ENCODE results near the gene KRTAP2-2.

The KRTAP2-2 gene

GRCh38 chr17:41034346-41034935 lies 20.6 kb downstream of the KRTAP2-2 start, which contains the start of gene KRTAP1-3:
Gene KRTAP1-3 (minus strand): TSS chr17:41034874. CDS start chr17:41034821, 53 bp downstream.
- TF ChIP-seq TCF12 (IDR thresholded peaks at IDR 0.05; ENCODE audit: low read depth), result 0 out of 2 replicates have a peak, but pooled peaks have one; percentile 26

GRCh38 chr17:41029633-41030245 lies 25.3 kb downstream of the KRTAP2-2 start, which contains the start of gene KRTAP1-4:
Gene KRTAP1-4 (minus strand): TSS chr17:41030195. CDS start chr17:41030078, 117 bp downstream.
- no peak for TF ChIP-seq TAF1 (IDR thresholded peaks at IDR 0.05; ENCODE audit: low read depth)
- no peak for TF ChIP-seq NFIC (IDR thresholded peaks at IDR 0.05)
- no peak for TF ChIP-seq TCF12 (IDR thresholded peaks at IDR 0.05; ENCODE audit: low read depth)
- TF ChIP-seq TEAD4 (IDR thresholded peaks at IDR 0.05), result no peak
- TF ChIP-seq EGR1 (IDR thresholded peaks at IDR 0.05), result no peak
- no peak for TF ChIP-seq RAD21 (IDR thresholded peaks at IDR 0.05; ENCODE audit: low read depth)
- no peak for TF ChIP-seq CREB1 (IDR thresholded peaks at IDR 0.05; ENCODE audit: low read depth)
- no peak for TF ChIP-seq REST (IDR thresholded peaks at IDR 0.05; ENCODE audit: low read depth)
- TF ChIP-seq YY1 (IDR thresholded peaks at IDR 0.05; ENCODE audit: low read depth), result no peak
- TF ChIP-seq CEBPB (IDR thresholded peaks at IDR 0.05), result no peak
- no peak for TF ChIP-seq EP300 (IDR thresholded peaks at IDR 0.05; ENCODE audit: borderline replicate concordance)
- no peak for TF ChIP-seq FOXM1 (IDR thresholded peaks at IDR 0.05; ENCODE audit: borderline replicate concordance, low read depth)
- no peak for TF ChIP-seq USF1 (IDR thresholded peaks at IDR 0.05)
- TF ChIP-seq MAX (IDR thresholded peaks at IDR 0.05), result no peak
- no peak for TF ChIP-seq ZBTB7A (IDR thresholded peaks at IDR 0.05; ENCODE audit: low read depth)

GRCh38 chr17:41026715-41027471 lies 28.1 kb downstream of the KRTAP2-2 start, which contains the start of gene KRTAP1-5:
Gene KRTAP1-5 (minus strand): TSS chr17:41027208. CDS start chr17:41027155, 53 bp downstream.
- TF ChIP-seq TEAD4 (IDR thresholded peaks at IDR 0.05) (no peak), REST (IDR thresholded peaks at IDR 0.05; ENCODE audit: low read depth) (no peak), EP300 (IDR thresholded peaks at IDR 0.05; ENCODE audit: borderline replicate concordance) (no peak), NFIC (IDR thresholded peaks at IDR 0.05) (no peak), USF1 (IDR thresholded peaks at IDR 0.05) (no peak), CEBPB (IDR thresholded peaks at IDR 0.05) (no peak), TCF12 (IDR thresholded peaks at IDR 0.05; ENCODE audit: low read depth) (no peak), MAX (IDR thresholded peaks at IDR 0.05) (no peak), ZBTB7A (IDR thresholded peaks at IDR 0.05; ENCODE audit: low read depth) (no peak), YY1 (IDR thresholded peaks at IDR 0.05; ENCODE audit: low read depth) (no peak), EGR1 (IDR thresholded peaks at IDR 0.05) (no peak), CREB1 (IDR thresholded peaks at IDR 0.05; ENCODE audit: low read depth) (no peak), FOXM1 (IDR thresholded peaks at IDR 0.05; ENCODE audit: borderline replicate concordance, low read depth) (no peak), RAD21 (IDR thresholded peaks at IDR 0.05; ENCODE audit: low read depth) (no peak), TAF1 (IDR thresholded peaks at IDR 0.05; ENCODE audit: low read depth) (no peak)

- TF ChIP-seq EGR1 (IDR thresholded peaks at IDR 0.05) (no peak), REST (IDR thresholded peaks at IDR 0.05; ENCODE audit: low read depth) (no peak), TCF12 (IDR thresholded peaks at IDR 0.05; ENCODE audit: low read depth) (no peak), YY1 (IDR thresholded peaks at IDR 0.05; ENCODE audit: low read depth) (no peak), MAX (IDR thresholded peaks at IDR 0.05) (no peak), USF1 (IDR thresholded peaks at IDR 0.05) (no peak), EP300 (IDR thresholded peaks at IDR 0.05; ENCODE audit: borderline replicate concordance) (no peak), NFIC (IDR thresholded peaks at IDR 0.05) (no peak)
Observed at GRCh38 chr17:41024697-41025096, 30.3 kb downstream of the KRTAP2-2 start.

Data from Ishikawa (cell line).